Endometrium (tissue), 2 donors: ENCODE measurements around the gene GRIA4.

Experiments used
- FAIRE-seq: peaks from 2 replicates; lab custom pipeline; 2012; peaks lifted over from hg19 to GRCh38; lab: Jason Lieb, UNC
- donor health status: control.
- donor health status: control.

The GRIA4 gene

GRCh38 chr11:105790840-105791239 is 181.0 kb downstream of the GRIA4 start:
- FAIRE-seq: no peak

GRCh38 chr11:105793092-105793491 is 183.2 kb downstream of the GRIA4 start:
- no peak for FAIRE-seq

GRCh38 chr11:105799263-105799662 is 189.4 kb downstream of the GRIA4 start:
- FAIRE-seq: no peak

DNA sequence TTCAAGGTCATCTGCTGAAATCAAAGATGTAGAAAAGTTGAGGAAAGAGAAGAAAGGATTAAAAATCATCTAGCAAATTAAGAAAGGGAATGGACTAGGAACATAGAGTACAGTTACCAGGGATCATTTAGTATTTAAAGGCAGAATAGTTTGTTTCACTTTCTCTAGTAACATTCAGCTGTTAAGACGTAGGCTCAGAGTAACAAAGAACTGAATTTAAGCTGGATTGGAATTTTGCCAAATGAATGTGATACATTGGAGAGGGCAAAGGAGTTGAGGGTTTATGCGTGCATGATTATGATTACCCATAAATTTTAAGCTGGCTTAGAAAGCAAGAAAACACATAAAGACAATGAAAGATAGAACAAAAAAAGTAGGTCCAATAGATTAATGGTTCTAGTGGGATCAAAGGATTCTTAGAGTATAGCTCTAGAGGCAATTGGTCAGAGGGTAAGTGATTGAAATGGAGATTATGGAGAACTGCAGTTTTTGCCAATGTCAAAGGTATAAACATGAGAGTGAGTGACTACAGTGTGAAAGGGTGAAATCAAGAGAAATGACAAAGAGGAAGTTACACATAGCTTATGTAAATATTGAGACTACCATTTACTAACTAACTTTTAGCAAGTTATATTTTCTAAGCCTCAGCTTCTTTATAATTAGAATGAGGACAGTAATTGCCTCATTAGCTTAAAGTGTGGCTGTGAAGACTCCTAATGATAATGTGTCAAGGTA is 190.0 kb downstream of the GRIA4 start:
- no peak for FAIRE-seq

DNA sequence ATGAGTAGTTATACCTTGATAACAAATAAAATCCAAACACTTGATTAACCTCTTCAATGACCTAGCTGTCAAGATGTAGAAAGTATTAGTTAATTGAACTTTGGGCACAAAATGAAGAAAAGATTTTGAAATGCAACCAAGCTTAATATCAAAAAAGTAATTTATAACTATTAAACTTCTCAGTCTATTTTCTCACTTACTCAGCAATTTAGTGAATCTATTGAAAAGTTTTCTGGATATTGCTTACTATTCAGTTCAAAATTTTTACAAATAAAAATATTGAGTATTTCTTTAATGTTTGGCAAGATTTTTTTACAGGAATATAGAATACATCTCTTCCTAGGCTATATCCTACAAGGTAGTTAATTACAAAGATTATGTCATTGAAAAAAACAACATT is 192.5 kb downstream of the GRIA4 start:
- FAIRE-seq: no peak

- no peak for FAIRE-seq
These were observed 201.4 kb downstream of the GRIA4 start for GRCh38 chr11:105811242-105811641.

DNA sequence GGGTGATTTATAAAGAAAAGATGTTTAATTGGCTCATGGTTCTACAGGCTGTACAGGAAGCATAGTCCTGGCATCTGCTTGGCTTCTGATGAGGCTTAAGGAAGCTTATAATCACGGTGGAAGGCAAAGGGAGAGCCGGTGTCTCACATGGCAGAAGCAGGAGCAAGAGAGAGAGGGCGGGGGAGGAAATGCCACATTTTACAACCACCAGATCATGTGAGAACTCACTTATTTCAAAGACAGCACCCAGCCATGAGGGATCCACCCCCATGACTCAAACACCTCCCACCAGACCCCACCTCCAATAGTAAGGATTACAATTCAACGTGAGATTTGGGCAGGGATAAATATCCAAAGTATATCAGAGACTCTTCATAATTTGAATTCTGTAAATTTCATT is 211.5 kb downstream of the GRIA4 start:
- no peak for FAIRE-seq

GRCh38 chr11:105821781-105822180 is 211.9 kb downstream of the GRIA4 start:
- no peak for FAIRE-seq

GRCh38 chr11:105823495-105824033 is 213.7 kb downstream of the GRIA4 start:
- no peak for FAIRE-seq

- no peak for FAIRE-seq
These were observed 214.7 kb downstream of the GRIA4 start for GRCh38 chr11:105824457-105825013.

DNA sequence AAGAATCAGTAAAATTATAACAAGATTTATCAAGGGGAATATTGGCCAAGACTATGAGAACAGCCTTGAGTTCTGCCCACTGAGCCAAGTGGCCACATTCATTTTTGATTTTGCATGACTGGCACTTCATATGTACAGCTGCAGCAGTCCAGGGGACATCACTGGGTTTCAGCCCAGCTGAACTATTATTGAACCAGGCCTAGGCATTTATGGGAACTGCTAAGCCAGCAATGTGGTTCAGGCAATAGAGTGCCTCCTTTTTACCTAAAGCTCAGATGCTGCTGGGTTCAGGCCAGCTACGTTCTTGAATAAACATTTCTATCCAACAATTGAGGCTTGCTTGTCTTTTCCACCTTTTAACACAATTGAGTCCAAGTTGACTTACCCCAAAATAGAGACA is 215.3 kb downstream of the GRIA4 start:
- no peak for FAIRE-seq

DNA sequence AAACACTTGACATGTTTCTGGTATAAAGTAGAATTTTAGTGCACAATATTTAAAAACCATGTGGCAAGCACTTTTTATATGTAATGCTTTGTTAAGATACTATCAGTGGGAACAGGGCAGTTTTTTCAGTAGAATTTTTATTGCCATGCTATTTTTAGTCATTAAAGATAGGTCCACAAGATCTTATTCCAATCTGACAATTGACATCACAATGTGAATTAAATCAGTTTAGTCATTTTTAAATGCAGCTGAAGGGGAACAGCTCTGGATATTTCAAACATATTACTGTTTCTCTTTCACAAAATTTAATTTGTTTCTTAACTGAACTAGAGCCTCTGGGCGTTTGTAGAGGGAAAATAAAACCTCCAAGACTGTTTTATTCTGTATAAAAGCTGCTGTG is 218.0 kb downstream of the GRIA4 start:
- FAIRE-seq: no peak

DNA sequence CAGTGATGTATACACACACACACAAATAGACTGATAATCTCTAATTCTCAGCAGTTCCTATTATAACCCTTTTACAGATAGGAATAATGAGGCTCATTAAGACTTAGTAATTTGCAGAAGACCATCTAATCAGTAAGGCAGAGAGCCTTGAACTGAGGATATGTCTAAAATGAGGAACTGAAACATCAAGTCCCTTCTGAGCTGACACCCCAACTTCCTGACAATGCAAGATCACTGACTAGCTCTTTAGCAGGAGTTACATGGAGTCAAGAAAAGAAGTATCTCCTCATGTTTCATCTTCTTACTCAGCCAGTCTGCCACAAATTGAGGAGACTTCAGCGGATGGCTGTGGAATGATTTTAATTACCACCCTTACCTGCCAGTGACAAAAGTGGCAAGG is 219.2 kb downstream of the GRIA4 start:
- FAIRE-seq: no peak

DNA sequence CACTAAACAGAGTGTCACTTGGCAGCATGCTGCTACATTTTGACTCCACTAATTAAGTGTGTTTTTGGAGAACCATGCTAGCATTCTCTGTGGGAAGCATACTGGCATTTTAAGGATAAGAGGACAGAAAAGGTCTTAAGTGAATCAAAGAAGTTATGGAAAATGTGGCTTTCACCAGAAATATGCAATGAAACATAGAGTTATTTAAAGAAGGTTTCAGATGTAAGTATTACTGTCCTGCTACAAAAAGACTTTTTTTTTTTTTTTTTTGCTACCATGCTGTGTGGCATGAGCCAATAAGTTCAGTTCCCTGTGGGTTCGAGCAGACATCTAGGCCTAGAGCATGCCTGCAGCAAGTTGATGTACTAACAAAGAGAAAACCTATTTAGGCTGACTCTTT is 224.6 kb downstream of the GRIA4 start:
- no peak for FAIRE-seq

DNA sequence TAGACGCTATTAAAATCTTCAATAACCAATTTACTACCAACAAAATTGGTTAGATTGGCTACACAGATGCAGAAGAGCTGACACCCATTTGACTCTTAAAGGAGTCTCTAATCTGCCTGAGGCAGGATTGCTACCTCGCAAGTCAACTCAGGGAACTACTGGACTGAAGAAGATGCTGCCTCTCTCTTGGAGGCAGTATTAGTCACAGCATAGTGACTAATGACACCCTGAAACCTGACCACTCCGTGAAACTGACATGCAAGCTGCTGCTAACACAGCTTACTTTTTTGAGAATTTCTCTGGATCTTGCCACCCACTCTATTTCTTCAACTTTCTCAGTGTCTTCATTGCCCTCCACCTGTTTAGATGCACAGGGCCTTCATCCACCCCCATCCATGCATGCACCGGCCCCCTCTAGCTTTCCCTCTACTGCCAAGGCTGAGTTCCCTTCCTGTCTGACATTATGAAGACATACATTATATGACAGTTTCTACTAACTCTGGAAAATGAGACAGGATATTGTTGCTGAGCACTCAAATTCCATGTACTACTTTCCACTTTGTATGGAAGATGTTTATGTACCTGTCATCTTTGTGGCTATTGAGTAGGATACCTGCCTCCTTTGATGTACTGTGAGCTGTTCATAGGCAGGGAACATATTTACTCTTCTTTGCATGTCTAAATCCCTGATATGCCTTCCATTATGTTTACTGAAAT is 229.0 kb downstream of the GRIA4 start:
- no peak for FAIRE-seq

DNA sequence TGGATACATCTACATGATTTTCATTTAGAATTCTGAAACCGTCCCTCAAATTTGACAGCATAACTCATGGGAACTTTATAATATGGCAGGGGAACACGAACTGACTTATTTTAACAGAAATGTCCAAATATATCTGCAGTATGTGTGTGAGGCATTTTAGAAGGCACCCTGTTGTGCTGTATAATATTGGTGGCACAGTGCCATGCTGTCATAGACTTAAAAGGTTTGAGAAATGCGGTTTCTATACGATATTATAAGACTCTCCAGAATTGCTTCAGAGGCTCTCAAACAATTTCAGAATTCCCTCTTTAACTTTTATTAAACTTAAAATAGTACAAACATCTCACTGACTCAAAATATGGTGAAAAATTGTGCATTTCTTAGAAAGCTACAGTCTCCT is 230.5 kb downstream of the GRIA4 start:
- no peak for FAIRE-seq

DNA sequence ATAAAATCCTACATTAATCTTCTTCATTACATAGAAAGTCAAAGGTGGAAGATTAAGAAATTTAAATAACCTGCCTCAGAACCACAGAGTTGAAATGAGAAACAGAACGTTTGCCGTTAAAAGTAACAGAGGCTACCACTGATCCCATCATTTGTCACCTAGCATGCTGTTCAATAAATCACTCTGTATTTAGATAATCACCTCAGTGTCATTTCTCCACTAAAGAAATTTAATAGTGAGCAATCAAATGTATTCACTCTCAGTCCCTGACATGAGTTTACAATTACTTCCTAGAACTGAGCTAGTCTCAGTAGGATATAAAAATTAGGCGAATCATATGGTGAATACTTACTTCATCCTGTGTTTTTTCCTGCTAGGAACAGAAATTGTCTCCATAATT is 242.5 kb downstream of the GRIA4 start:
- FAIRE-seq: no peak

DNA sequence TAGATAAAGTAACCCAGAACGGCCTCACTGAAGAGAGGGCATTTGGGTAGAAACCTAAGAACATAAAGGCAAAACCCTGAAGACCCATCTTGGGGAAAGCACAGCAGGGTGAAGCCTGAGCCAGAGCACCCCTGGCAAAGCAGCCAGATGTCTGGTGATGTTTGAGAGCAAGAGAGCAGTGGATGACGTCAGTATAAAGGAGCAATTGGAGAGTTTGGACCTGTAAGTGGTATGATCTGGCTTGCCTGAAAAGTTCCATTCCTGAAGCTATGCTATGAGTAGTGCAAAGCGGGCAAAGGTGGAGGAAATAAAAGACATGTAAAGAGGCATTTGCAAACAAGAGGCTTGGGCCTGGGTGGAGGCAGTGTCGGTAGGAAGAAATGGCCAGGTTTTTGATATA is 244.4 kb downstream of the GRIA4 start:
- no peak for FAIRE-seq

DNA sequence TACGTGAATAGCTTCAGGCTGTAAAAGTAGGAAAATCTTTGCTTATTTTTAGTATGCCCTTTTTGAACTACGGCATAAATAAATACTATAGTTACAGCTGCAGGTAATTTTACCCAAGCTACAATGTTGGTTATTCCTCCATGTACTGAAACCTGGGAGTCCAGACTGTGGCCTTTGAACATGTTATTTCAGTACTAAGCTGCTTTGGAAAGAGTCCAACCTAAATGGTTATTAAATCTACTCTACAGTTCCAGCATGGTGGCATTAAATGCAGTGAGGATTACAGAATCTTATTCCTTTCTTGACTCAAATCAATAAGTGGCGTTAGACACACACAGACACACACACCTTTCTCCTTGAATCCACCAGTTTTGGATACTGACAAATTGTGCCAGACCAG is 247.1 kb downstream of the GRIA4 start:
- no peak for FAIRE-seq

GRCh38 chr11:105857728-105858127 is 247.9 kb downstream of the GRIA4 start:
- no peak for FAIRE-seq

GRCh38 chr11:105858841-105859240 is 249.0 kb downstream of the GRIA4 start:
- FAIRE-seq: no peak

GRCh38 chr11:105860105-105860504 is 250.2 kb downstream of the GRIA4 start:
- FAIRE-seq: no peak

DNA sequence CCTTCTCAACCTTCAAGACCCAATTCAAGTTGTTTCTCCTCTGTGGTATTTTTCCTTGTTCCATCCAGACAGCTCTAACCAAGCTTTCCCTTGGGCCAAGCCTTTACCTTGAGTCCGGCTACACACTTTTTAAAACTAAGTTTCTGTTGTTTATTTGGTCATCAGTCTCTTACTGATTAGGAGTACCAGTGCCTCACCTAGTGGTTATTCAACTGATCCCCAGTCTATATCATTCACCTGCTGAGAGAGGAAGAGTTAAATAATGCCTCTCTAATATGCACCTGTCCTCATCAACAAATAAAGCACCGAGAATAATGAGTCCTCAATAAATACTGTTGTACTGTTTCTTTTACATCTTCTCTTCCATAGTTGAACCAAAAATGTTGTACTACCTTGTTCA is 251.4 kb downstream of the GRIA4 start:
- FAIRE-seq: no peak
